ENCODE data around the gene WDR1. TPM values are rescaled to one million over a fixed set of nuclear protein-coding genes. Genes with fewer than 3 reads are reported as not detected.

WDR1 gene
- polyA plus RNA-seq, 4 donors = 140 to 226 (median 188) TPM

DNA sequence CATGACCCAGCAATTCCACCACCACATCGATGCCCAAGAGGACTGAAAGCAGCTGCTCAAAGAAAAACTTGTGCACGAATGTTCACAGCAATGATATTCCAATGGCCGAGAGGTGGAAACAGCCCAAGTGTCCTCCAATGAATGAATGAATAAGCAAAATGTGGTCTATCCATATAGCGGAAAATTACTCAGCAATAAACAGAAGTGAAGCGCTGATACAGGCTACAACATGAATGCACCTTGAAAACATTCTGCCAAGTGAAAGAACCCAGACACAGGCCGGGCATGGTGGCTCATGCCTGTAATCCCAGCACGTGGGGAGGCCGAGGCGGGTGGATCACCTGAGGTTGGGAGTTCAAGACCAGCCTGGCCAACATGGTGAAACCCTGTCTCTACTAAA is 90.1 kb downstream of the WDR1 start:
- no peak for DNase-seq (ENCODE audit: low read depth in 4 of 4, low spot score in 3 of 4)

DNA sequence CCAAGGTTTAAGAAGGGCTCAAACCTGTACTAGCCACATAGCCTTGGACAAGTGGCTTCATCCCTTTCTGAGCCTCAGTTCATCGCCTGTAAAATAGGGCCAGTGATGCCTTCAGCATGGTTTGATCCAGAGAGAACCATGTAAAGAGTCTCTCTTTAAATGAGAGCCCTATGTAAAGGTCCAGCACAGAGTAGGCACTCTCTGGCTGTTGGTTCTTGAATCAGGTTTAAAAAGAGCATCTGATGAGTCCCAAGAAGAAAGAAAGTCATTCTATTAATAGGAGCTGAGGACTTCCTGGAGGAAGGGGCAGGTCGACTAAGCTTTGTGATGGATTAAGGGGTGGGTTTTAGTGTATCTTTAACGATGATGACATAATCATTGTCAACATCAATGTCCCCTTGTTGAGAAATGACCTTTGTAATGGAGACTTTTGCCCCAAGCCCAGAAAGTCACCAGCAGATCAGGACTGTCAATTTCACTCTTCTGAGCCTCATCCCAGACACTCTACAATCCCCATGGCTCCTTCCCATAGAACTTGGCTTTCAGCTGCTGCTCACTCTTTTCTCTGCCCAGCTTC is 91.3 kb downstream of the WDR1 start:
- no peak for DNase-seq (ENCODE audit: low read depth in 4 of 4, low spot score in 3 of 4)

Other genes with a start within 250 kb of the WDR1 start
- gene SLC2A9, start 95.3 kb downstream of the WDR1 start, polyA plus RNA-seq (ENCODE audit: insufficient read length in 4 of 4) = 10 to 100 TPM in 2 of 4 donors, 1 to 10 TPM in 2; 4.8 to 11.1 (median 10.1) TPM

Data from left renal pelvis (tissue), 4 donors.